Hepatic stellate cell (primary cell): ENCODE measurements around the gene SMARCA1.
"Not testable (repeated sequence)": the region's sequence is repeated elsewhere in the genome, so short reads cannot be mapped to it uniquely, and the experiment has no call there.

Experiments
- DNase-seq: peaks from one replicate; pipeline ENCODE4 v3.0.0; 2011; ENCODE audit warnings: low spot score

The SMARCA1 gene

GRCh38 chrX:129523079-129523911, at the start of gene SMARCA1:
TSS of gene SMARCA1 (minus strand) at chrX:129523490. CDS start at chrX:129523370, 120 bp downstream.
- peak; percentile 62 for DNase-seq

GRCh38 chrX:129572422-129572821, 49.1 kb upstream of the SMARCA1 start:
- DNase-seq: no peak

- no peak for DNase-seq
Observed at GRCh38 chrX:129568349-129568748, 45.1 kb upstream of the SMARCA1 start.

GRCh38 chrX:129566073-129566472, 42.8 kb upstream of the SMARCA1 start:
- DNase-seq: no peak

- DNase-seq: no peak
Observed at GRCh38 chrX:129565046-129565650, 41.9 kb upstream of the SMARCA1 start.

- not testable (repeated sequence) for DNase-seq
Observed at GRCh38 chrX:129564345-129564744, 41.1 kb upstream of the SMARCA1 start.

- DNase-seq: no peak
Observed at GRCh38 chrX:129561453-129561852, 38.2 kb upstream of the SMARCA1 start.

GRCh38 chrX:129559783-129560182, 36.5 kb upstream of the SMARCA1 start:
- no peak for DNase-seq

GRCh38 chrX:129557844-129558480, 34.7 kb upstream of the SMARCA1 start:
- DNase-seq: no peak

- DNase-seq: no peak
Observed at GRCh38 chrX:129556806-129557315, 33.6 kb upstream of the SMARCA1 start.

GRCh38 chrX:129554816-129555215, 31.5 kb upstream of the SMARCA1 start:
- DNase-seq: not testable (repeated sequence)

GRCh38 chrX:129553619-129554288, 30.5 kb upstream of the SMARCA1 start:
- no peak for DNase-seq

- no peak for DNase-seq
Observed at GRCh38 chrX:129549124-129549523, 25.8 kb upstream of the SMARCA1 start.

GRCh38 chrX:129545408-129545807, 22.1 kb upstream of the SMARCA1 start:
- DNase-seq: no peak

GRCh38 chrX:129544780-129545179, 21.5 kb upstream of the SMARCA1 start:
- DNase-seq: no peak

GRCh38 chrX:129540722-129541184, 17.5 kb upstream of the SMARCA1 start:
- DNase-seq: no peak

- DNase-seq: peak; percentile 54
Observed at GRCh38 chrX:129540068-129540653, 16.9 kb upstream of the SMARCA1 start, which contains the start of gene OCRL. TSS of gene OCRL (plus strand) at chrX:129540259. CDS start at chrX:129540440, 181 bp downstream.

- peak; percentile 37 for DNase-seq
Observed at GRCh38 chrX:129534816-129535578, 11.7 kb upstream of the SMARCA1 start.

- DNase-seq: no peak
Observed at GRCh38 chrX:129531132-129531531, 7.8 kb upstream of the SMARCA1 start.

GRCh38 chrX:129530410-129530809, 7.1 kb upstream of the SMARCA1 start:
- DNase-seq: no peak
